RWPE2 (cell line): ENCODE measurements around the gene EXOC3L1.

Source experiments
- ATAC-seq: fragments of 200-7000 bp; cut with Tn5 transposase; 3 replicates; pipeline ENCODE4 v1.9.1; 2021; ENCODE audit warnings: low read depth
- DNase-seq: peaks from one replicate; pipeline ENCODE4 v3.0.0-alpha.2; 2020; ENCODE audit warnings: low spot score
- H3K27ac ChIP-seq: fragments of 450-650 bp; 2 replicates; pipeline ENCODE4 v1.5.1; 2017; ENCODE audit warnings: mild to moderate bottlenecking; ENCODE audit not compliant: poor library complexity, severe bottlenecking
- H3K27me3 ChIP-seq: fragments of 250-450 bp; sonication (Bioruptor Pico); 2 replicates; pipeline ENCODE4 v1.5.1; 2021; ENCODE audit warnings: mild to moderate bottlenecking, moderate library complexity; ENCODE audit not compliant: insufficient read depth, poor library complexity, severe bottlenecking
- H3K36me3 ChIP-seq: fragments of 250-450 bp; sonication (Bioruptor Pico); 2 replicates; pipeline ENCODE4 v1.5.1; 2020; ENCODE audit warnings: low read depth, mild to moderate bottlenecking, moderate library complexity
- H3K4me1 ChIP-seq: fragments of 250-450 bp; sonication (Bioruptor Pico); 2 replicates; pipeline ENCODE4 v1.5.1; 2021; ENCODE audit warnings: mild to moderate bottlenecking, moderate library complexity; ENCODE audit not compliant: insufficient read depth, poor library complexity, severe bottlenecking
- H3K4me3 ChIP-seq: fragments of 250-450 bp; sonication (Bioruptor Pico); 2 replicates; pipeline ENCODE4 v1.5.1; 2021; ENCODE audit warnings: mild to moderate bottlenecking, moderate library complexity; ENCODE audit not compliant: severe bottlenecking
- H3K9me3 ChIP-seq: fragments of 250-450 bp; sonication (Bioruptor Pico); 2 replicates; pipeline ENCODE4 v1.5.1; 2021; ENCODE audit warnings: mild to moderate bottlenecking, moderate library complexity; ENCODE audit not compliant: severe bottlenecking
- TF ChIP-seq, protein P1 (sequence below): fragments of 450-650 bp; IDR thresholded peaks from one replicate; pipeline ENCODE4 v1.5.1; 2017; ENCODE audit warnings: mild to moderate bottlenecking, moderate library complexity; ENCODE audit not compliant: poor library complexity, severe bottlenecking

The EXOC3L1 gene

DNA sequence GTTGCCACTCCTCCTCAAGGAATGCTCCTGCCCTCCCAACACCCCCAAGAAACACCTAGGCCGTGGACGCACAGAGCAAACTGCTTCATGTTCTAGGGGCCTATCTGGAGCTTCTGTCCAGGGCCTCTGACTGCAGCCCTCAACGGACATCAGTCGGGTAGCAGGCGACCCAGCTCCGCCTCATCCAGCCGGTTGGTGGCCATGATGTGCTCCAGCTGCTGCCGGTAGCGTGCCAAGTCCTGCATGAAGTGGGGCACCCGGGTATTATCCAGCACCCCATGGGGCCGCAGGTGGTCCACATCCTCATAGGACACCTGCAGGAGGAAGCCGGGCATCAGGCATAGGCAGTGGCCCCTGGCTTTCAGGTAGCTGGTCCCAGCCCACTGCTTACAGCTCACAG lies 13.3 kb downstream of the EXOC3L1 start:
- no peak for DNase-seq
- Histone ChIP-seq H3K4me1 (peaks cover 9% of the 10 kb centered on the region), H3K27ac (peak overlapping the region; percentile 80), H3K4me3 (no peak overlapping the region), H3K9me3 (no peaks in the 10 kb centered on the region), H3K27me3 (no peaks in the 10 kb centered on the region), H3K36me3 (peaks cover 9% of the 10 kb centered on the region)
- TF ChIP-seq, protein P1, sequence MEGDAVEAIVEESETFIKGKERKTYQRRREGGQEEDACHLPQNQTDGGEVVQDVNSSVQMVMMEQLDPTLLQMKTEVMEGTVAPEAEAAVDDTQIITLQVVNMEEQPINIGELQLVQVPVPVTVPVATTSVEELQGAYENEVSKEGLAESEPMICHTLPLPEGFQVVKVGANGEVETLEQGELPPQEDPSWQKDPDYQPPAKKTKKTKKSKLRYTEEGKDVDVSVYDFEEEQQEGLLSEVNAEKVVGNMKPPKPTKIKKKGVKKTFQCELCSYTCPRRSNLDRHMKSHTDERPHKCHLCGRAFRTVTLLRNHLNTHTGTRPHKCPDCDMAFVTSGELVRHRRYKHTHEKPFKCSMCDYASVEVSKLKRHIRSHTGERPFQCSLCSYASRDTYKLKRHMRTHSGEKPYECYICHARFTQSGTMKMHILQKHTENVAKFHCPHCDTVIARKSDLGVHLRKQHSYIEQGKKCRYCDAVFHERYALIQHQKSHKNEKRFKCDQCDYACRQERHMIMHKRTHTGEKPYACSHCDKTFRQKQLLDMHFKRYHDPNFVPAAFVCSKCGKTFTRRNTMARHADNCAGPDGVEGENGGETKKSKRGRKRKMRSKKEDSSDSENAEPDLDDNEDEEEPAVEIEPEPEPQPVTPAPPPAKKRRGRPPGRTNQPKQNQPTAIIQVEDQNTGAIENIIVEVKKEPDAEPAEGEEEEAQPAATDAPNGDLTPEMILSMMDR = no peak
- no peak for ATAC-seq

DNA sequence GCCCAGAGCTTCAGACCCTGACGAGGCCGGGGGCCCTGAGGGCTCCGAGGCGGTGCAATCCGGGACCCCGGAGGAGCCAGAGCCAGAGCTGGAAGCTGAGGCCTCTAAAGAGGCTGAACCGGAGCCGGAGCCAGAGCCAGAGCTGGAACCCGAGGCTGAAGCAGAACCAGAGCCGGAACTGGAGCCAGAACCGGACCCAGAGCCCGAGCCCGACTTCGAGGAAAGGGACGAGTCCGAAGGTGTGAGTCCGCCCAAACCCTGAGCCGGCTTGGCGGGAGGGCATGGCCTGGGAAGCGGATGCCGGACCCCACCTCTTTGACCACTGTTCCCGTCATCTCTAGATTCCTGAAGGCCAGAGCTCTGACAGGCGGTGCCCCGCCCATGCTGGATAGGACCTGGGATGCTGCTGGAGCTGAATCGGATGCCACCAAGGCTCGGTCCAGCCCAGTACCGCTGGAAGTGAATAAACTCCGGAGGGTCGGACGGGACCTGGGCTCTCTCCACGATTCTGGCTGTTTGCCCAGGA lies 15.2 kb downstream of the EXOC3L1 start:
- Histone ChIP-seq H3K9me3 (no peaks in the 10 kb centered on the region), H3K36me3 (peaks cover 9% of the 10 kb centered on the region), H3K4me1 (peaks cover 18% of the 10 kb centered on the region), H3K4me3 (peak overlapping the region; percentile 31), H3K27ac (peak overlapping the region; percentile 80), H3K27me3 (no peaks in the 10 kb centered on the region)
- TF ChIP-seq, protein P1 = no peak
- no peak for ATAC-seq
- DNase-seq = no peak

- Histone ChIP-seq H3K9me3 (no peaks in the 10 kb centered on the region), H3K36me3 (peaks cover 9% of the 10 kb centered on the region), H3K4me3 (peak overlapping the region; percentile 31), H3K27ac (peak overlapping the region; percentile 80), H3K4me1 (peaks cover 21% of the 10 kb centered on the region), H3K27me3 (no peaks in the 10 kb centered on the region)
- peak; percentile 95 for DNase-seq
- ATAC-seq = peak; percentile 72
- TF ChIP-seq, protein P1 = peak; percentile 20
Measured at GRCh38 chr16:67173808-67174705, 15.9 kb downstream of the EXOC3L1 start.

GRCh38 chr16:67173323-67173722 lies 16.6 kb downstream of the EXOC3L1 start:
- no peak for DNase-seq
- peak overlapping the region; percentile 31 for H3K4me3 ChIP-seq
- TF ChIP-seq, protein P1 = no peak
- peak overlapping the region; percentile 80 for H3K27ac ChIP-seq
- ATAC-seq = no peak
- H3K4me1 ChIP-seq = peaks cover 21% of the 10 kb centered on the region
- H3K9me3 ChIP-seq = no peaks in the 10 kb centered on the region
- H3K36me3 ChIP-seq = peaks cover 9% of the 10 kb centered on the region
- no peaks in the 10 kb centered on the region for H3K27me3 ChIP-seq
